Keratinocyte (primary cell): ENCODE measurements around the gene C4orf50.

Experiments
- EZH2 ChIP-seq: IDR thresholded peaks from one replicate; pipeline ENCODE4 v1.6.1; 2012; ENCODE audit warnings: inconsistent platforms, mild to moderate bottlenecking, low read length, moderate library complexity
- TF ChIP-seq, protein P1 (sequence below), 3 experiments: IDR thresholded peaks in 1 of 3; conservative IDR thresholded peaks in 1 of 3; optimal IDR thresholded peaks in 1 of 3; 2 replicates in 2 of 3; 3 replicates in 1 of 3; pipeline versions ENCODE3 to v1.5.1; 2011; ENCODE audit warnings: low read length in 3 of 3, mild to moderate bottlenecking in 3 of 3, moderate library complexity in 2 of 3, control low read depth in 1 of 3, inconsistent platforms in 1 of 3; ENCODE audit not compliant: insufficient read depth in 2 of 3; ENCODE audit errors: extremely low read depth in 1 of 3

DNA sequence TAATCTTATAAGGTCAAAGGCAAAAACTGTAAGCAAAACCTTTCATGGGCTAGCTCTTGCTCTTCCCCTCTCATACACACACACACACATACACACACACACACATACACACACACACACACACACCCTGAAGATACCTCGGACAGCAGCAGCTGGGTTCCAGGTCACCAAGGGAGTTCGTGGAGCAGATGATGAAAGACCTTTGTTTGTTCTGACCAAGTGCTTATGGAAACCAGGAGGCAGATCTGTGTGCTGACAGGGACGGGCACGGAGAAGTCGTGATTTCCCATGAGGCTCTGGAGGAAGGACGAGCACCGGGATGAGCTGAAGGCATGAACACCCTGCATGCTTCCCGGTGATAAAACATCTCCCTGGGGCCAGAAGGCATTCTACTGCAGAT, 90.0 kb downstream of the C4orf50 start:
- TF ChIP-seq, protein P1, sequence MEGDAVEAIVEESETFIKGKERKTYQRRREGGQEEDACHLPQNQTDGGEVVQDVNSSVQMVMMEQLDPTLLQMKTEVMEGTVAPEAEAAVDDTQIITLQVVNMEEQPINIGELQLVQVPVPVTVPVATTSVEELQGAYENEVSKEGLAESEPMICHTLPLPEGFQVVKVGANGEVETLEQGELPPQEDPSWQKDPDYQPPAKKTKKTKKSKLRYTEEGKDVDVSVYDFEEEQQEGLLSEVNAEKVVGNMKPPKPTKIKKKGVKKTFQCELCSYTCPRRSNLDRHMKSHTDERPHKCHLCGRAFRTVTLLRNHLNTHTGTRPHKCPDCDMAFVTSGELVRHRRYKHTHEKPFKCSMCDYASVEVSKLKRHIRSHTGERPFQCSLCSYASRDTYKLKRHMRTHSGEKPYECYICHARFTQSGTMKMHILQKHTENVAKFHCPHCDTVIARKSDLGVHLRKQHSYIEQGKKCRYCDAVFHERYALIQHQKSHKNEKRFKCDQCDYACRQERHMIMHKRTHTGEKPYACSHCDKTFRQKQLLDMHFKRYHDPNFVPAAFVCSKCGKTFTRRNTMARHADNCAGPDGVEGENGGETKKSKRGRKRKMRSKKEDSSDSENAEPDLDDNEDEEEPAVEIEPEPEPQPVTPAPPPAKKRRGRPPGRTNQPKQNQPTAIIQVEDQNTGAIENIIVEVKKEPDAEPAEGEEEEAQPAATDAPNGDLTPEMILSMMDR (optimal IDR thresholded peaks at IDR 0.05 in 1 of 3, IDR thresholded peaks at IDR 0.05 in 1 of 3, conservative IDR thresholded peaks at IDR 0.05 in 1 of 3; ENCODE audit: extremely low read depth in 1 of 3, insufficient read depth in 2 of 3, low read length in 3 of 3): no peak
- no peak for TF ChIP-seq EZH2
